Osteoblast (primary cell): Measurements from ENCODE around the gene UBE3B. TPM values are rescaled to one million over a fixed set of nuclear protein-coding genes. Genes with fewer than 3 reads are reported as not detected.
"Not testable (repeated sequence)": the region's sequence is repeated elsewhere in the genome, so short reads cannot be mapped to it uniquely, and the experiment has no call there.

ENCODE experiments used
- DNase-seq: peaks from one replicate; pipeline ENCODE4 v3.0.0; 2011; ENCODE audit warnings: low spot score, mixed read lengths; ENCODE audit not compliant: insufficient read length; ENCODE audit errors: missing footprints
- H2AFZ ChIP-seq: 2 replicates; pipeline ENCODE4 v1.6.0; 2011; ENCODE audit warnings: mild to moderate bottlenecking, low read length
- H3K27ac ChIP-seq: 2 replicates; pipeline ENCODE4 v1.5.1; 2011; ENCODE audit warnings: mild to moderate bottlenecking, low read depth, low read length, moderate library complexity
- H3K27me3 ChIP-seq: 2 replicates; pipeline ENCODE4 v1.6.0; 2012; ENCODE audit warnings: mild to moderate bottlenecking, control low read depth, inconsistent platforms, low read length, moderate library complexity; ENCODE audit not compliant: insufficient read depth
- H3K36me3 ChIP-seq: 2 replicates; pipeline ENCODE4 v1.5.1; 2011; ENCODE audit warnings: mild to moderate bottlenecking, low read length, control low read depth, moderate library complexity; ENCODE audit not compliant: insufficient read depth
- H3K4me1 ChIP-seq: 2 replicates; pipeline ENCODE4 v1.5.1; 2011; ENCODE audit warnings: mild to moderate bottlenecking, low read length, control low read depth, moderate library complexity; ENCODE audit not compliant: insufficient read depth
- H3K4me2 ChIP-seq: 2 replicates; pipeline ENCODE4 v1.6.0; 2011; ENCODE audit warnings: mild to moderate bottlenecking, low read length; ENCODE audit not compliant: insufficient read depth
- H3K4me3 ChIP-seq: fragments of 200-600 bp; sonication (generic); 3 replicates; pipeline ENCODE4 v1.5.1; 2012; ENCODE audit warnings: mild to moderate bottlenecking, low read length, inconsistent platforms; ENCODE audit not compliant: insufficient read depth
- H3K79me2 ChIP-seq: 2 replicates; pipeline ENCODE4 v1.6.0; 2012; ENCODE audit warnings: mild to moderate bottlenecking, low read length, control low read depth, inconsistent platforms; ENCODE audit not compliant: insufficient read depth
- H3K9me3 ChIP-seq: 2 replicates; pipeline ENCODE4 v1.5.1; 2011; ENCODE audit warnings: low read depth, low read length, control low read depth
- H4K20me1 ChIP-seq: 2 replicates; pipeline ENCODE4 v1.6.0; 2012; ENCODE audit warnings: mild to moderate bottlenecking, low read length, control low read depth; ENCODE audit not compliant: insufficient read depth
- CTCF ChIP-seq: IDR thresholded peaks from 2 replicates; pipeline ENCODE4 v1.5.1; 2011; ENCODE audit warnings: mild to moderate bottlenecking, low read depth, low read length, moderate library complexity; ENCODE audit errors: extremely low read depth
- total RNA-seq: library from RNA; depleted of rRNA; stranded (reverse); fragments of >200 nt; gene quantifications from 2 replicates; pipeline ENCODE4 v1.2.3, GENCODE V29; 2012

UBE3B gene
- total RNA-seq, 1 donor = 40.9 TPM

DNA sequence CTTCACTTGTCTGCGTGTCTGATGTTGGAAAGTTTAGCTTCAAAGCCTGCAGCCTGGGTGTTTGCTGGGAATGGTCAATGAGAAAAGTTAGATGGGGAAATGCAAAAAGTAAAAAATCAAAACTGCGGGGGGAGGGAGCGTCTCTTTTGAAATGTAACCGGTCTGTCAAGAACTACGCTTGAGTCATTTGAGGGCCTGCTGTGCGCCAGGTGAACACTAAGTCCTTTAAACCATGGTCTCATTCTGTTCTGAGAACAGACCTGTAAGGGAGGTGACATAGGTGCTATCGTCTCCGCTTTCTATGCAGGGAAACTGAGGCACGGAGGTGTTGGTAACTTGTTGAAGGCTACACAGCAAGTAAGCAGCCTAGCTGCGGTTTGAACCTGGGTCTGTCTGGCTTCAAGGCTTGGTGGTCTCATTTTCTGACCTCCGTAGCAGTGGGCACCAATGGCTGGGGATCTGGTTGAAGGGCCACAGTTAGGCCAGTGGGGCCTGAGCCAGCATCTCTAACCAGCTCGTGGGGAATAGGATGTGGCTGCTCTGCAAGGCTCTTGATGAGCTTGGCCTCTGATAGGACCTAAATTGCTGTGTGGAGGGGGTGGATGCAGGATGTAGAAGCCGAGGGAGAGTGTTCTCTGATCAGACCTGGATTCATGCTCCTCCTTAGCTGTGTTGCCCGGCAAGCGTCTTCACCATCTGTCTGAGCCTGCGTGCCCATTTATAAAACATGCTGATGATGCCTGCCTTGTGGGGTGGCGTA is 41.8 kb upstream of the UBE3B start:
- Histone ChIP-seq H3K27ac (no peak overlapping the region), H3K36me3 (no peaks in the 10 kb centered on the region), H2AFZ (no peak overlapping the region), H3K79me2 (no peaks in the 10 kb centered on the region), H4K20me1 (no peaks in the 10 kb centered on the region), H3K27me3 (no peaks in the 10 kb centered on the region), H3K9me3 (no peaks in the 10 kb centered on the region), H3K4me2 (no peak overlapping the region), H3K4me3 (no peak overlapping the region), H3K4me1 (peaks cover 31% of the 10 kb centered on the region)
- no peak for TF ChIP-seq CTCF
- no peak for DNase-seq

DNA sequence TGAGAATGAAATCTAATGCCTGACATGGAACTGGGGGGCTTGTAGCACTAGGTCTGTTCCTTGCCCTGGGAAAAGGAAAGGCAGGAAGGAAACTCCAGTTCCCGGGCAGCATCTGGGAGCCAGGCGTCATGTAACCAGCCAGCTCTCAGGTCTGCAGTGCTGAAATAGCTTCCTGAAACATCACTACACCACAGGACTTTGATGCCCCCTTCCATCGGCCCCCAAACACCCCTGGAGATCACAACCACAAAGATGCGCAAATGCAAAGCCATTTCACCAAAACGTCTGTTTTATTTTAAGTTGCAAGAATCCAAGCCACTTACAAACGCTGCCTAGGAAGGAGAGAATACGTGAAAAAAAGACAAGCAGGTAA is 41.3 kb upstream of the UBE3B start:
- no peak for DNase-seq
- no peak overlapping the region for H3K4me2 ChIP-seq
- no peak overlapping the region for H2AFZ ChIP-seq
- no peaks in the 10 kb centered on the region for H3K9me3 ChIP-seq
- TF ChIP-seq CTCF = no peak
- no peaks in the 10 kb centered on the region for H4K20me1 ChIP-seq
- H3K4me1 ChIP-seq = peaks cover 37% of the 10 kb centered on the region
- no peaks in the 10 kb centered on the region for H3K36me3 ChIP-seq
- H3K4me3 ChIP-seq = no peak overlapping the region
- H3K79me2 ChIP-seq = no peaks in the 10 kb centered on the region
- H3K27me3 ChIP-seq = no peaks in the 10 kb centered on the region
- H3K27ac ChIP-seq = no peak overlapping the region

- Histone ChIP-seq H3K9me3 (no peaks in the 10 kb centered on the region), H2AFZ (no peak overlapping the region), H3K4me3 (no peak overlapping the region), H3K79me2 (no peaks in the 10 kb centered on the region), H3K27me3 (no peaks in the 10 kb centered on the region), H3K4me2 (peak overlapping the region; percentile 41), H4K20me1 (no peaks in the 10 kb centered on the region), H3K36me3 (peaks cover 9% of the 10 kb centered on the region), H3K4me1 (peaks cover 41% of the 10 kb centered on the region), H3K27ac (peak overlapping the region; percentile 72)
- no peak for TF ChIP-seq CTCF
- DNase-seq = no peak
Observed at GRCh38 chr12:109439181-109439580, 38.3 kb upstream of the UBE3B start.

DNA sequence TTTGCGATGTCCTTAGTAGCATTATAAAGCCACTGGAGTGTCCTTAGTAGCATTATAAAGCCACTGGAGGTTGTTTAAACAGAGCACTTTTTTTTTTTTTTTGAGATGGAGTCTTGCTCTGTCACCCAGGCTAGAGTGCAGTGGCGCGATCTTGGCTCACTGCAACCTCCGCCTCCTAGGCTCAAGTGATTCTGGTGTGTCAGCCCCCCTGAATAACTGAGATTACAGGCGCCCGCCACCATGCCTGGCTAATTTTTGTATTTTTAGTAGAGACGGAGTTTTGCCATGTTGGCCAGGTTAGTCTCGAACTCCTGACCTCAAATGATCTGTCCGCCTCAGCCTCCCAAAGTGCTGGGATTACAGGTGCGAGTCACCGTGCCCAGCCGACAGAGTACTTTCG is 37.5 kb upstream of the UBE3B start:
- H3K27me3 ChIP-seq, H3K9me3 ChIP-seq, DNase-seq, H4K20me1 ChIP-seq, H2AFZ ChIP-seq, H3K79me2 ChIP-seq, H3K4me3 ChIP-seq: not testable (repeated sequence)
- H3K4me1 ChIP-seq = peaks cover 48% of the 10 kb centered on the region
- H3K4me2 ChIP-seq = peak overlapping the region; percentile 41
- H3K27ac ChIP-seq = peak overlapping the region; percentile 72
- peaks cover 16% of the 10 kb centered on the region for H3K36me3 ChIP-seq
